Loucy (cell line): ENCODE data around the gene SECTM1.

Source experiments
- EZH2phosphoT487 ChIP-seq: fragments of 200-600 bp; IDR thresholded peaks from 2 replicates; pipeline ENCODE4 v1.6.1; 2018; ENCODE audit warnings: antibody characterized with exemption, mild to moderate bottlenecking, moderate library complexity, borderline replicate concordance
- TF ChIP-seq, protein P1 (sequence below): fragments of 200-600 bp; sonication (generic); conservative IDR thresholded peaks from 2 replicates; pipeline ENCODE4 v1.5.1; 2014; ENCODE audit warnings: mild to moderate bottlenecking, antibody characterized with exemption, low read length

DNA sequence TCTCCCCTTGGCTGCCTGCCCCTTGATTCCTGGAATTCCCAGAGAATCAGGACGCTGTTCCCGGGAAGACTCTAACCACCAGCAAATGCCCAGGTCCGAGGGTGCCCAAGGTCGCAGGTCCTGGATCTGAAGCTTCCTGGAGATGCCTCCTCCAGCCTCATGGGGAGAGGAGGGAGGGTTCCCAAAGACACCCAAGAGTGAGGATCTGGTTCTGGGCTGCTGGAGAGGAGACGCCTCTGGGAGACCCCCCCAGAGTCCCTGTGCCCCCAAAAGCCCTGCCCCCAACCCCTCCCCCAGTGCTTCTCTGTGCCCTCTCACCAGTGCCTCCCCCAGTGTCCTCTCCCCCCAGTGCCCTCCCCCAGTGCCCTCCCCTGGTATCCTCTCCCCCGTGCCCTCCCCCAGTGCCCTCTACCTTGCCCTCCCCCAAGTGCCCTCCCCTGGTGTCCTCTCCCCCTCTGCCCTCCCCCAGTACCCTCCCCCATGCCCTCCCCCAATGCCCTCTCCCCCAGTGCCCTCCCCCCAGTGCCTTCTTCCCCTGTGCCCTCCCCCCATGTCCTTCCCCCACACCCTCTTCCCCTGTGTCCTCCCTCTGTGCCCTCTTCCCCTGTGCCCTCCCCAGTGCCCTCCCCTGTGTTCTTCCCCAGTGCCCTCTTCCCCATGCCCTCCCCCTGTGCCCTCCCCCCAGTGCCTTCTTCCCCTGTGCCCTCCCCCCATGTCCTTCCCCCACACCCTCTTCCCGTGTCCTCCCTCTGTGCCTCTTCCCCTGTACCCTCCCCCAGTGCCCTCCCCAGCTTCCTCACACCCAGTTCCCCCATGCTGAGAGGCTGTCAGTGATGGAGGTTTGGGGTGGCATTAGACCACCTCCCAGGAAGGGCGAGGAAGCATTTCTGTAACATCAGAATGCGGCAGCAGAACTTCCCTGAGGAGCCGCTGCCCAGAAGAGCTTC is 6.3 kb upstream of the SECTM1 start:
- TF ChIP-seq, protein P1, sequence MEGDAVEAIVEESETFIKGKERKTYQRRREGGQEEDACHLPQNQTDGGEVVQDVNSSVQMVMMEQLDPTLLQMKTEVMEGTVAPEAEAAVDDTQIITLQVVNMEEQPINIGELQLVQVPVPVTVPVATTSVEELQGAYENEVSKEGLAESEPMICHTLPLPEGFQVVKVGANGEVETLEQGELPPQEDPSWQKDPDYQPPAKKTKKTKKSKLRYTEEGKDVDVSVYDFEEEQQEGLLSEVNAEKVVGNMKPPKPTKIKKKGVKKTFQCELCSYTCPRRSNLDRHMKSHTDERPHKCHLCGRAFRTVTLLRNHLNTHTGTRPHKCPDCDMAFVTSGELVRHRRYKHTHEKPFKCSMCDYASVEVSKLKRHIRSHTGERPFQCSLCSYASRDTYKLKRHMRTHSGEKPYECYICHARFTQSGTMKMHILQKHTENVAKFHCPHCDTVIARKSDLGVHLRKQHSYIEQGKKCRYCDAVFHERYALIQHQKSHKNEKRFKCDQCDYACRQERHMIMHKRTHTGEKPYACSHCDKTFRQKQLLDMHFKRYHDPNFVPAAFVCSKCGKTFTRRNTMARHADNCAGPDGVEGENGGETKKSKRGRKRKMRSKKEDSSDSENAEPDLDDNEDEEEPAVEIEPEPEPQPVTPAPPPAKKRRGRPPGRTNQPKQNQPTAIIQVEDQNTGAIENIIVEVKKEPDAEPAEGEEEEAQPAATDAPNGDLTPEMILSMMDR: no peak
- TF ChIP-seq EZH2phosphoT487: no peak
